Measurements from ENCODE around the gene SLF1. TPM values are rescaled to one million over a fixed set of nuclear protein-coding genes. Genes with fewer than 3 reads are reported as not detected.

SLF1 gene
- total RNA-seq, 1 donor: 16.0 TPM

GRCh38 chr5:94692581-94692980 lies 74.1 kb downstream of the SLF1 start:
- no peak overlapping the region for H3K4me3 ChIP-seq (ENCODE audit: low read depth, low read length)
- TF ChIP-seq CTCF (IDR thresholded peaks at IDR 0.05; ENCODE audit: insufficient read depth, low read depth, low read length): no peak

GRCh38 chr5:94693043-94693822 lies 74.8 kb downstream of the SLF1 start:
- DNase-seq (ENCODE audit: low read depth): peak; percentile 82
- peak; percentile 53 for TF ChIP-seq CTCF (IDR thresholded peaks at IDR 0.05; ENCODE audit: insufficient read depth, low read depth, low read length)
- no peak overlapping the region for H3K4me3 ChIP-seq (ENCODE audit: low read depth, low read length)

More at GRCh38 chr5:94692581-94692980, 74.1 kb downstream of the SLF1 start:
- DNase-seq (ENCODE audit: low read depth): no peak

GRCh38 chr5:94693845-94694370 lies 75.4 kb downstream of the SLF1 start:
- DNase-seq (ENCODE audit: low read depth): no peak
- H3K4me3 ChIP-seq (ENCODE audit: low read depth, low read length): no peak overlapping the region
- TF ChIP-seq CTCF (IDR thresholded peaks at IDR 0.05; ENCODE audit: insufficient read depth, low read depth, low read length): no peak

GRCh38 chr5:94694671-94695070 lies 76.2 kb downstream of the SLF1 start:
- no peak overlapping the region for H3K4me3 ChIP-seq (ENCODE audit: low read depth, low read length)
- TF ChIP-seq CTCF (IDR thresholded peaks at IDR 0.05; ENCODE audit: insufficient read depth, low read depth, low read length): no peak
- peak; percentile 51 for DNase-seq (ENCODE audit: low read depth)

- DNase-seq (ENCODE audit: low read depth): no peak
- TF ChIP-seq CTCF (IDR thresholded peaks at IDR 0.05; ENCODE audit: insufficient read depth, low read depth, low read length): no peak
- no peak overlapping the region for H3K4me3 ChIP-seq (ENCODE audit: low read depth, low read length)
Measured at GRCh38 chr5:94698197-94698596, 79.7 kb downstream of the SLF1 start.

- no peak overlapping the region for H3K4me3 ChIP-seq (ENCODE audit: low read depth, low read length)
- no peak for DNase-seq (ENCODE audit: low read depth)
- no peak for TF ChIP-seq CTCF (IDR thresholded peaks at IDR 0.05; ENCODE audit: insufficient read depth, low read depth, low read length)
Measured at GRCh38 chr5:94699562-94699961, 81.1 kb downstream of the SLF1 start.

Data from fibroblast of villous mesenchyme (primary cell).